Testis (tissue), 2 donors: ENCODE data around the gene SGSM1.

Experiments
- CTCF ChIP-seq, 3 experiments: fragments of 450-650 bp in 2 of 3; fragments of 200-600 bp in 1 of 3; sonication (generic) in 1 of 3; IDR thresholded peaks; one replicate each; pipeline ENCODE4 v1.5.1; 2016 to 2019; ENCODE audit warnings: antibody characterized with exemption in 3 of 3, mild to moderate bottlenecking in 2 of 3, moderate library complexity in 1 of 3
- POLR2A ChIP-seq: fragments of 450-650 bp; IDR thresholded peaks from one replicate; pipeline ENCODE4 v1.6.1; 2017; ENCODE audit warnings: antibody characterized with exemption, mild to moderate bottlenecking, moderate library complexity

- no peak for TF ChIP-seq CTCF (IDR thresholded peaks at IDR 0.05)
- TF ChIP-seq POLR2A = no peak
These were observed 41.5 kb downstream of the SGSM1 start for GRCh38 chr22:24847490-24847889.
